ENCODE measurements around the gene DYSF. TPM values are rescaled to one million over a fixed set of nuclear protein-coding genes. Genes with fewer than 3 reads are reported as not detected.

DYSF gene
- total RNA-seq, 4 donors from 2014 or later: 4.2 to 12.0 (median 5.9) TPM

- Histone ChIP-seq H3K4me3 (no peak overlapping the region), H3K4me1 (peaks cover 0 to 30% (median 0%) of the 10 kb centered on the region in 4 donors), H3K36me3 (no peaks in the 10 kb centered on the region), H3K9me3 (no peaks in the 10 kb centered on the region), H3K27ac (no peak overlapping the region), H3K27me3 (no peaks in the 10 kb centered on the region)
- no peak for TF ChIP-seq POLR2A (IDR thresholded peaks at IDR 0.05)
- TF ChIP-seq CTCF (IDR thresholded peaks at IDR 0.05): no peak
- TF ChIP-seq EP300 (IDR thresholded peaks at IDR 0.05): no peak
- peak in 1 of 2 donors; percentile 10 for DNase-seq (ENCODE audit: low spot score in 2 of 2)
- 66 to 81% methylated on average over 6 to 7 of the region's 7 CpGs for WGBS, 2 donors
Measured at GRCh38 chr2:71605781-71606241, 152.4 kb downstream of the DYSF start.

- H3K36me3 ChIP-seq: no peaks in the 10 kb centered on the region
- H3K9me3 ChIP-seq: no peaks in the 10 kb centered on the region
- DNase-seq (ENCODE audit: low spot score in 2 of 2): peak in 1 of 2 donors; percentile 4
- H3K4me1 ChIP-seq: peaks cover 0 to 30% (median 0%) of the 10 kb centered on the region in 4 donors
- WGBS, 2 donors: 86 to 92% methylated on average over 2 to 3 of the region's 3 CpGs
- H3K4me3 ChIP-seq: no peak overlapping the region
- TF ChIP-seq CTCF (IDR thresholded peaks at IDR 0.05): no peak
- no peaks in the 10 kb centered on the region for H3K27me3 ChIP-seq
- H3K27ac ChIP-seq: no peak overlapping the region
Measured at GRCh38 chr2:71606244-71606643, 152.9 kb downstream of the DYSF start.

- 78 to 80% methylated on average over 7 of the region's 7 CpGs for WGBS, 2 donors
Measured at GRCh38 chr2:71607151-71607889, 154.0 kb downstream of the DYSF start.

GRCh38 chr2:71608034-71608433 lies 154.7 kb downstream of the DYSF start:
- Histone ChIP-seq H3K9me3 (no peaks in the 10 kb centered on the region), H3K27ac (no peak overlapping the region), H3K4me3 (no peak overlapping the region), H3K27me3 (no peaks in the 10 kb centered on the region), H3K36me3 (no peaks in the 10 kb centered on the region), H3K4me1 (peaks cover 0 to 29% (median 0%) of the 10 kb centered on the region in 4 donors)
- TF ChIP-seq EP300 (IDR thresholded peaks at IDR 0.05) (no peak), POLR2A (IDR thresholded peaks at IDR 0.05) (no peak), CTCF (IDR thresholded peaks at IDR 0.05) (no peak)
- DNase-seq (ENCODE audit: low spot score in 2 of 2): no peak
- 79 to 95% methylated on average over 6 of the region's 6 CpGs for WGBS, 2 donors

More at GRCh38 chr2:71607151-71607889, 154.0 kb downstream of the DYSF start:
- DNase-seq (ENCODE audit: low spot score in 2 of 2): peak in 1 of 2 donors; percentile 7
- H3K36me3 ChIP-seq: no peaks in the 10 kb centered on the region
- no peak overlapping the region for H3K27ac ChIP-seq
- peaks cover 0 to 30% (median 0%) of the 10 kb centered on the region in 4 donors for H3K4me1 ChIP-seq
- TF ChIP-seq CTCF (IDR thresholded peaks at IDR 0.05) (no peak), EP300 (IDR thresholded peaks at IDR 0.05) (no peak)
- no peaks in the 10 kb centered on the region for H3K27me3 ChIP-seq
- no peak overlapping the region for H3K4me3 ChIP-seq
- no peaks in the 10 kb centered on the region for H3K9me3 ChIP-seq

- no peak for DNase-seq (ENCODE audit: low spot score in 2 of 2)
- no peak overlapping the region for H3K27ac ChIP-seq
- H3K36me3 ChIP-seq: no peaks in the 10 kb centered on the region
- 67 to 73% methylated on average over 12 of the region's 12 CpGs for WGBS, 2 donors
- H3K4me1 ChIP-seq: peaks cover 0 to 25% (median 0%) of the 10 kb centered on the region in 4 donors
- H3K27me3 ChIP-seq: no peaks in the 10 kb centered on the region
- no peaks in the 10 kb centered on the region for H3K9me3 ChIP-seq
- no peak overlapping the region for H3K4me3 ChIP-seq
- TF ChIP-seq CTCF (IDR thresholded peaks at IDR 0.05) (no peak), EP300 (IDR thresholded peaks at IDR 0.05) (no peak), POLR2A (IDR thresholded peaks at IDR 0.05) (no peak)
Measured at GRCh38 chr2:71608441-71608840, 155.1 kb downstream of the DYSF start.
